H1 (cell line): ENCODE results near the gene CFAP65. TPM values are rescaled to one million over a fixed set of nuclear protein-coding genes. Genes with fewer than 3 reads are reported as not detected.
A peak's percentile ranks its signal among the peaks of the same experiment; 100 is the strongest.

ENCODE experiments used
- ASH2L ChIP-seq: fragments of 200-600, 300-600 bp; sonication (generic); IDR thresholded peaks from one replicate; pipeline ENCODE4 v1.7.1; 2017; ENCODE audit warnings: low read length
- CHD7 ChIP-seq: fragments of 300-600 bp; sonication (generic); IDR thresholded peaks from 2 replicates; pipeline ENCODE4 v1.7.1; 2012; ENCODE audit warnings: low read length, moderate library complexity, mild to moderate bottlenecking, inconsistent platforms; ENCODE audit not compliant: insufficient replicate concordance
- CTCF ChIP-seq, 3 experiments: IDR thresholded peaks; 1 replicate in 2 of 3; 2 replicates in 1 of 3; pipeline versions ENCODE4 v1.5.1 to v1.6.1; 2011; ENCODE audit warnings: low read length in 3 of 3, mild to moderate bottlenecking in 3 of 3, inconsistent platforms in 2 of 3, low read depth in 1 of 3, moderate library complexity in 1 of 3; ENCODE audit not compliant: insufficient read depth in 1 of 3; ENCODE audit errors: control extremely low read depth in 1 of 3
- NANOG ChIP-seq: IDR thresholded peaks from 2 replicates; pipeline ENCODE4 v1.6.1; 2011; ENCODE audit warnings: low read length, low read depth, mild to moderate bottlenecking, inconsistent platforms; ENCODE audit not compliant: insufficient read depth, poor library complexity, severe bottlenecking
- RAD21 ChIP-seq, 2 experiments: IDR thresholded peaks in 1 of 2; conservative IDR thresholded peaks in 1 of 2; 2 replicates each; pipeline ENCODE4 v1.6.1; 2011; ENCODE audit warnings: low read depth in 2 of 2, low read length in 2 of 2, improper control_type of control experiment in 1 of 2, inconsistent platforms in 1 of 2, mild to moderate bottlenecking in 1 of 2, moderate library complexity in 1 of 2
- RBBP5 ChIP-seq: IDR thresholded peaks from 2 replicates; pipeline ENCODE4 v1.7.1; 2012; ENCODE audit warnings: low read depth, mild to moderate bottlenecking, inconsistent platforms, low read length, moderate library complexity, borderline replicate concordance
- SRF ChIP-seq: IDR thresholded peaks from 2 replicates; pipeline ENCODE4 v1.6.1; 2011; ENCODE audit warnings: mild to moderate bottlenecking, low read depth, low read length, moderate library complexity
- polyA plus RNA-seq, 7 experiments: library from polyadenylated mRNA; depleted of rRNA in 3 of 7; stranded (reverse) in 5 of 7; unstranded in 2 of 7; fragments of >200 nt in 5 of 7; fragments of 200-250 nt in 2 of 7; gene quantifications; 1 replicate in 5 of 7; 2 replicates in 1 of 7; 4 replicates in 1 of 7; pipeline versions ENCODE4 v1.2.1 to v1.2.3, GENCODE V29; 2011 to 2013; ENCODE audit warnings: missing spikeins in 2 of 7, mixed read lengths in 2 of 7
- total RNA-seq: library from RNA; stranded (reverse); fragmentation: NEBNext Ultra II Directional; extraction: Animal tissue kit (Norgen Biotek cat#: 25700); gene quantifications from 2 replicates; pipeline ENCODE4 v1.2.1, GENCODE V29; 2021

The CFAP65 gene
- total and polyA plus RNA-seq, 2 of the 8 experiments (the other 6 are each of a cell fraction or from before 2014, with no cell fraction given) = 0.19 to 0.45 TPM

DNA sequence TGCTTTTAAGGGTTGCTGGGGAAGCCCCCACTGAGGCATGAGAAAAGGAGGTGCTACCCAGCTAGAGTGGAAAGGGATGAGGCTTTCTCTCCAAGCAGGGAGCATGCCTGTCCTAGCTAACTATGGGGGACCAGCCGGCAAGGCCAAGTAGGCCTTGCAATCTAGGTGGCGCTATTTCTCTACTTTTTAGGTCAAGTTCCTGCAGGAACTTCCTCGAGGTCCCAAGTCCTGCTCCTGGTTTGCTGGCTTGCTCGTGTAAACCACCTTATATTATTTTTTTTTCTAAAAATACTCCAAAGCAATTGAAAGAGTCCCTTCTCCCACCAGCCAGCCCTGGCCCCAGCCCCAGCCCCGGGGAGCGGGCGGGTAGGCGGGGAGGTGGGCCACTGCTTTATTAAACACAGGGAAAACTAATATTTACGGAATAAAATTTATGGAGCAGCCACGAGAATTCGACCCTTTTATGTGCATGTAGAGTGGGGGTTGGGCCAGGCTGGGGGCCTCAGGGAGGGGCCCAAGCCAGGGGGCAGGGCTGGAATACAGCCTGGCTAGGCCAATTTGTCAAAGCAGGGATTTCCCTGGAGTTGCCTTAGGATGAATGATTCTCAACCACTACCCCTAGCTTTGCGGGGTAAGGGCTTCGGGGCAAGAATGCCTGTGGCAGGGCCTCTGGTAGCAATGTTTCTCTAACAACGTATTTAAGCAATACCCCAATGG, 32.3 kb upstream of the CFAP65 start (continued):
- TF ChIP-seq RAD21 (IDR thresholded peaks at IDR 0.05 in 1 of 2, conservative IDR thresholded peaks at IDR 0.05 in 1 of 2; ENCODE audit: low read depth in 2 of 2, low read length in 2 of 2) (peak; percentile 77 to 84), RBBP5 (no peak), NANOG (no peak), ASH2L (peak; percentile 82), CHD7 (no peak), SRF (no peak), CTCF (IDR thresholded peaks at IDR 0.05; ENCODE audit: control extremely low read depth in 1 of 3, insufficient read depth in 1 of 3, low read depth in 1 of 3, low read length in 3 of 3) (peak; percentile 70 to 87 (median 85))
